Suprapubic skin (tissue), 4 donors: ENCODE results near the gene CDK5. TPM values are rescaled to one million over a fixed set of nuclear protein-coding genes. Genes with fewer than 3 reads are reported as not detected.

Source experiments
- DNase-seq, 2 donors: peaks; one replicate each; pipeline ENCODE4 v3.0.0-alpha.2; 2019; ENCODE audit warnings: low spot score in 2 of 2
- H3K27ac ChIP-seq: fragments of 200-600 bp; sonication (generic); one replicate; pipeline ENCODE4 v1.5.1; 2019
- H3K27me3 ChIP-seq: fragments of 200-600 bp; sonication (generic); one replicate; pipeline ENCODE4 v1.5.1; 2019
- H3K36me3 ChIP-seq: fragments of 200-600 bp; sonication (generic); one replicate; pipeline ENCODE4 v1.5.1; 2019
- H3K4me1 ChIP-seq: fragments of 200-600 bp; sonication (generic); one replicate; pipeline ENCODE4 v1.5.1; 2019
- H3K4me3 ChIP-seq: fragments of 200-600 bp; sonication (generic); one replicate; pipeline ENCODE4 v1.5.1; 2019; ENCODE audit warnings: mild to moderate bottlenecking
- H3K9me3 ChIP-seq: fragments of 200-600 bp; sonication (generic); one replicate; pipeline ENCODE4 v1.5.1; 2019
- EP300 ChIP-seq: sonication (generic); formaldehyde crosslinking; IDR thresholded peaks from one replicate; pipeline ENCODE4 v1.6.1; 2017; ENCODE audit warnings: antibody characterized with exemption
- POLR2A ChIP-seq, 2 donors: fragments of 450-650 bp; IDR thresholded peaks; one replicate each; pipeline ENCODE4 v1.6.1; 2017; ENCODE audit warnings: antibody characterized with exemption in 2 of 2, mild to moderate bottlenecking in 2 of 2, moderate library complexity in 2 of 2
- POLR2AphosphoS5 ChIP-seq, 3 donors: sonication (generic); formaldehyde crosslinking; IDR thresholded peaks; one replicate each; pipeline ENCODE4 v1.6.1; 2017; ENCODE audit warnings: antibody characterized with exemption in 3 of 3
- WGBS: methylation state at CpG from one replicate; pipeline ENCODE4 v1.1.5; 2018; 5-methylcytosine and 5-hydroxymethylcytosine counted together
- total RNA-seq, 4 donors: library from RNA; depleted of rRNA; stranded (reverse); fragments of >200 nt; gene quantifications; one replicate each; pipeline ENCODE4 v1.1.0, GENCODE V29; 2016
- TF ChIP-seq, protein P1 (sequence below), 2 donors: fragments of 200-600 bp in 1 of 2; fragments of 450-650 bp in 1 of 2; sonication (generic) in 1 of 2; IDR thresholded peaks; one replicate each; pipeline ENCODE4 v1.5.1; 2016 to 2019; ENCODE audit warnings: antibody characterized with exemption in 2 of 2, mild to moderate bottlenecking in 1 of 2, moderate library complexity in 1 of 2

CDK5 gene
- total RNA-seq, 4 donors from 2014 or later, result 7.7 to 14.7 (median 13.4) TPM

GRCh38 chr7:151069841-151070573 lies 12.3 kb upstream of the CDK5 start:
- Histone ChIP-seq H3K9me3 (no peaks in the 10 kb centered on the region), H3K27me3 (no peaks in the 10 kb centered on the region), H3K4me1 (no peaks in the 10 kb centered on the region), H3K27ac (no peak overlapping the region), H3K4me3 (no peak overlapping the region), H3K36me3 (peaks cover 99% of the 10 kb centered on the region)
- WGBS, result 89% methylated on average over 10 of the region's 17 CpGs
- no peak for DNase-seq
- no peak for TF ChIP-seq EP300
- no peak for TF ChIP-seq POLR2A (IDR thresholded peaks at IDR 0.05)
- no peak for TF ChIP-seq POLR2AphosphoS5 (IDR thresholded peaks at IDR 0.05)
- TF ChIP-seq, protein P1, sequence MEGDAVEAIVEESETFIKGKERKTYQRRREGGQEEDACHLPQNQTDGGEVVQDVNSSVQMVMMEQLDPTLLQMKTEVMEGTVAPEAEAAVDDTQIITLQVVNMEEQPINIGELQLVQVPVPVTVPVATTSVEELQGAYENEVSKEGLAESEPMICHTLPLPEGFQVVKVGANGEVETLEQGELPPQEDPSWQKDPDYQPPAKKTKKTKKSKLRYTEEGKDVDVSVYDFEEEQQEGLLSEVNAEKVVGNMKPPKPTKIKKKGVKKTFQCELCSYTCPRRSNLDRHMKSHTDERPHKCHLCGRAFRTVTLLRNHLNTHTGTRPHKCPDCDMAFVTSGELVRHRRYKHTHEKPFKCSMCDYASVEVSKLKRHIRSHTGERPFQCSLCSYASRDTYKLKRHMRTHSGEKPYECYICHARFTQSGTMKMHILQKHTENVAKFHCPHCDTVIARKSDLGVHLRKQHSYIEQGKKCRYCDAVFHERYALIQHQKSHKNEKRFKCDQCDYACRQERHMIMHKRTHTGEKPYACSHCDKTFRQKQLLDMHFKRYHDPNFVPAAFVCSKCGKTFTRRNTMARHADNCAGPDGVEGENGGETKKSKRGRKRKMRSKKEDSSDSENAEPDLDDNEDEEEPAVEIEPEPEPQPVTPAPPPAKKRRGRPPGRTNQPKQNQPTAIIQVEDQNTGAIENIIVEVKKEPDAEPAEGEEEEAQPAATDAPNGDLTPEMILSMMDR (IDR thresholded peaks at IDR 0.05), result no peak

GRCh38 chr7:151068069-151068773 lies 10.5 kb upstream of the CDK5 start:
- no peak for DNase-seq
- Histone ChIP-seq H3K4me3 (no peak overlapping the region), H3K27me3 (no peaks in the 10 kb centered on the region), H3K4me1 (peaks cover 6% of the 10 kb centered on the region), H3K27ac (no peak overlapping the region), H3K9me3 (no peaks in the 10 kb centered on the region), H3K36me3 (peaks cover 94% of the 10 kb centered on the region)
- TF ChIP-seq, protein P1 (IDR thresholded peaks at IDR 0.05), result no peak
- no peak for TF ChIP-seq EP300
- WGBS, result 83% methylated on average over 12 of the region's 12 CpGs

GRCh38 chr7:151066273-151066974 lies 8.7 kb upstream of the CDK5 start:
- WGBS, result 86% methylated on average over 26 of the region's 39 CpGs
- H3K27ac ChIP-seq, result no peak overlapping the region
- no peak for DNase-seq
- TF ChIP-seq EP300 (no peak), POLR2AphosphoS5 (IDR thresholded peaks at IDR 0.05) (no peak), POLR2A (IDR thresholded peaks at IDR 0.05) (no peak)
- TF ChIP-seq, protein P1 (IDR thresholded peaks at IDR 0.05), result no peak
- no peaks in the 10 kb centered on the region for H3K9me3 ChIP-seq
- no peaks in the 10 kb centered on the region for H3K27me3 ChIP-seq
- peaks cover 83% of the 10 kb centered on the region for H3K36me3 ChIP-seq
- no peak overlapping the region for H3K4me3 ChIP-seq
- H3K4me1 ChIP-seq, result peaks cover 24% of the 10 kb centered on the region

- WGBS, result 93% methylated on average over 14 of the region's 14 CpGs
Measured at GRCh38 chr7:151065516-151065915, 7.8 kb upstream of the CDK5 start.

GRCh38 chr7:151064993-151065392 lies 7.3 kb upstream of the CDK5 start:
- Histone ChIP-seq H3K4me1 (peaks cover 38% of the 10 kb centered on the region), H3K9me3 (no peaks in the 10 kb centered on the region), H3K27me3 (no peaks in the 10 kb centered on the region), H3K27ac (no peak overlapping the region), H3K4me3 (no peak overlapping the region), H3K36me3 (peaks cover 69% of the 10 kb centered on the region)
- no peak for DNase-seq
- TF ChIP-seq, protein P1 (IDR thresholded peaks at IDR 0.05), result no peak
- TF ChIP-seq POLR2A (IDR thresholded peaks at IDR 0.05), result no peak
- no peak for TF ChIP-seq POLR2AphosphoS5 (IDR thresholded peaks at IDR 0.05)
- TF ChIP-seq EP300, result no peak
- WGBS, result 81% methylated on average over 6 of the region's 6 CpGs

More at GRCh38 chr7:151065516-151065915, 7.8 kb upstream of the CDK5 start:
- H3K4me1 ChIP-seq, result peaks cover 33% of the 10 kb centered on the region
- no peak overlapping the region for H3K4me3 ChIP-seq
- no peaks in the 10 kb centered on the region for H3K9me3 ChIP-seq
- no peaks in the 10 kb centered on the region for H3K27me3 ChIP-seq
- TF ChIP-seq POLR2AphosphoS5 (IDR thresholded peaks at IDR 0.05), result no peak
- no peak for TF ChIP-seq EP300
- no peak for DNase-seq
- no peak overlapping the region for H3K27ac ChIP-seq
- H3K36me3 ChIP-seq, result peaks cover 74% of the 10 kb centered on the region
